ENCODE results near the gene ANKDD1B.

ANKDD1B gene

DNA sequence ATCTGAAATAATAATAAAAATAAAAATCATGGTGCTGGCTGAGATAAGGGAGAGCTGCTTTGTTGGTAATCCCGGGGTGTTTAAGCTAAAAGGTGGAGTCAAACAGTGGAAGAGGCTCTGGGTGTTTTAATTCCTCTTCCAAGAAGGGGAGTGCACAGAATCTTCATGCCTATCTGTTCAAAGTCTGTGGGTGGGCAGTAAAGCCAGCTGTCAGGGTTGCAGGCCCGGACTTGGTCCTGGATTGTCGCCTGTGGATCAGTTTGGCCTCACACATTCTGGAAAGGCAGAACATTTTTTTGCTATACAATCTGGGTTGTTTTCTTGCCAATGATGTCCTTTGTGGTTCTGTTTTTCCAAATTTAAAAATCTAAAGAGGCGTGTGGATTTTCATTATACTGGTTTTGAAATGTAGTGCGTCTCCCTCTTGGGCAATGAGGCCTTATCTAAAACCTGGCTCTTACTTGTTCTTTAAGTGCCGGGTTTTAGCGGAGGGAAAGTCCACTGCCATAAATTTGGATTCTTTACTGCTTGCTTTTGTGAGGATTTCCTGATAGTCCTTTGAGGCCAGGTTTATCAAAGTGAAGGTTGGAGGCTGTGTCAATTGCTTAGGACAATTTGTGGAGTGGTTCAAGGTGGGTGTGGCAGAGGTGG is 5.8 kb downstream of the ANKDD1B start:
- DNase-seq = no peak

DNA sequence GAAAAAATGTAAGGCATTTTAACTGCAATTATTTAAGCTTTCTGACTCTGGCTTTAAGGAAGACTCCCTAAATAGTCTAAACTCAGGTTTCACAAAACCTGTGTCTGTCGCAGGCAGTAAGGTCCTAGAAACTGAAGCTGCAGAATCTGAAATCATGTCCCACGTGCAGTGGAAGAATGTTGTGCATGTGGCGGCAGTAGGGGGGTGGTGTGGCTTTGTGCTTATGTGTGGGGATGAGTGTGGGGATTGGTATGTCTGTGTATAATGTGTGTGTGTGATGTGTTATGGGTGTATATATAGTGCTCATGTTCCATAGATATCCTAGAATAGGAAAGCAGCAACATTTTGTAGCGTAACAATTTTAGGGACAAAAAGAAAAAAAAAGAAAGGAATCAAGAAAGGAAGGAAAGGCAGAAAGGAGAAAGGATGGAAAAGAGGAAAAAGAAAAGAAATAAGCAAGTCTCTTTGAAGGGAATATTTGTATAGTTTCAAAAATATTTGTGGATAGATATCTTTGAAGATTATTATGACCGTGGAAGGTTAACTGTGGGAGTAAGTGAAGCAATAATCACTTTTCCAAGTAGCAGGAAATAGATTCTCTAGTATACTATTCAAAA is 6.6 kb downstream of the ANKDD1B start:
- no peak for DNase-seq

DNA sequence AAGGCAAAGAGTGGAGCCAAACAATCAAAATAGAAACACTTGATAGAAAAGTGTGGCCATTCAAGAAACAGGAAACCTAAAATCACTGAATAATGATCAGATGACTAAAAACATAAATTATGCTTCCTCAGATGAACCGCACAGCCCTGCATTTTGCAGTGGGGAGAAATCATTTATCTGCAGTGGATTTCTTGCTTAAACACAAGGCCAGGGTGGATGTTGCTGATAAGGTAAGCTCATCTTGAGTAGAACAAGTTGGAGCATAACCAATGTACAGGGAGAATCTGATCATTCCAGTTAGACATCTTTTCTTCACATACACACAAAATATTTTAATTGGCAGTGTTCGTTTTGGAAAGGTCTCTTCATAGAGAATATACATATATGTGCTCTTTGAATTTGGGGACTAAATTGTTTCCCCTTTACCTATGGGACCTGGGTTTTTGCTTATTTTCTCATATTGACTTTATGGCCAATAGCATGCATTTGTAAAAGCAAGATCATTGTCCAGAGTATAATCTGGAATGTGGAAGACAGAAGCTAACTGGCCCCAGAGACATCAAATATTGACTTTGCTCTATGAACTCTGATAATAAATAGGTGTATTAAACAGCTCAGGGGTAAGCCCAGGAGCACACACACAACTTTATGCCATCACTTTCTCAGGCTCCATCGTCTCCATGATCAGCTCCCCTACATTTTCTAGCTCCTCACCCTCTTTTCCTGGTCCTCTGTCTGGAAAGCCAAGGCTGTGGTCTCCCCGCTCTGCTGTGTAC is 9.1 kb downstream of the ANKDD1B start:
- no peak for DNase-seq

DNA sequence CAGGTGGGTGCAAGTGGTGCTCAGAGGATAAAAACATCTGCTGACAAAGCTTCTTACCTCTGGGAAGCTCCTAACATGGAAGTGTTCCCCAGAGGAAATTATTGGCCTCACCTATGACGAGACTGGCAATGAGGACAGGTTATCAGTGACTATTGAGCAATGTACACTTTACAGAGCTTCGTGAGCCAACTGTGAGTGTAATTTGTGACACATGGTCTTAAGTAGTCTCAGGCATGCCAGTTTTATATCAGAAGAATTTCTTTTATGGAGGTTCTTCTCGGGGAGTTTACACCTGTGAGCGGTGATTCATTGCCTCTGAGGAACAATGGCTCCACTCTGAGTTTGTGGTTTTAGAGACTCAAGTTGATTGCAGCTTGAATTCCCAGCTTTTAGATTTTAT is 11.3 kb downstream of the ANKDD1B start:
- DNase-seq = no peak

DNA sequence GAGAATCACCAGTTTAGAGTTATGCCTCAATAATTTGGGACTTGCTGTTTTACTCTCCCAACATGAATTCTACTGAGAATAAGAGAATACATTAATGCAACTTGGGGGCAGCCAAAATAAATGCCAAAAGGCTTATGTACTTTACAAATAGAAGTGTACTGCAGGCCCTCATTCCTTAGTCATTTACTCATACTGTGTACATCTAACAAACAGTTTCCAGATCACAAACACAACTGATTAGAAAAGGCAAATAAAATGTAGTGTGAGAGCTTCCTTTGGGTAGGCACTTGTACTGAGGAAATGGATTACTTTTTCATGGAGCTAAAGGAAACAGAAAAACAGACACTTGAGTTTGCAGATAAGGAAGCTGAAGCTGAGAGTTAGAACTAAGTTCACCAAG is 12.6 kb downstream of the ANKDD1B start:
- DNase-seq = no peak

DNA sequence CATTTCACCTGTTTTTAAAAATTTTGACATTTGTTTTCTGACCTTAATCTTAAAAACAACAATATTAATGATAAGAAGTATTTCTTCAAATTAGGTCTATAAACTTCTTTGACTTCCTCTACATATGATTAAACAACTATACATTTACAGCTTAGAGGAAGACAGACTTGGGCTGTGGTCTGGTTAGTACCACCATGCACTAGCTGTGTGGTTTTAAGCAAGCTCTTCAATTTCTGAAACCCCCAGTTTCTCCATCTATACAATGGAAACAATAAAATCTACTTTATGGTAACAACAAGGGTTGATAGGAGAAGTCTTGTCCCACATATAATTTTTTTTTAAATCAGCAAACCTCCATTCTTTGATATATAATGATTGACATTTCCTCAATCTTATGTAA is 15.7 kb downstream of the ANKDD1B start:
- DNase-seq = no peak

DNA sequence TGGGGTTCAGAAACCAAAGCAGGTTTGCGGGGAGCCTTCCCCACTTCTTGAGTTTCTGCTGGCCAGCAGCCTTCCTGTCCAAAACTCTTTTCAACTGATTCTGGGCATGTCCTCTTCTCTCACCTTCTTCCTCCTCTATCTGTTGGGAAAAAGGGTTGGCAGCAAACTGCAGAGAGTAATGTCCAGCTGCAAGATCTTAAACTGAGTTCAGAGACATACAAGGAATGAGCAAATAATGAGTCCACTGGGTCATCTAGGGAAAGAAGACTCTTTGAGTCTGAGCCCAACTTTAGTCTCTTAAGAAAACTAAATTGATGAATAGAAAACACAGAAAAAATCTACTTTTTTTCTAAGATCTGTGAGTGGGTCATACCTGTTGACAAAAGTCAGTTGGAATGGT is 16.5 kb downstream of the ANKDD1B start:
- DNase-seq = no peak

DNA sequence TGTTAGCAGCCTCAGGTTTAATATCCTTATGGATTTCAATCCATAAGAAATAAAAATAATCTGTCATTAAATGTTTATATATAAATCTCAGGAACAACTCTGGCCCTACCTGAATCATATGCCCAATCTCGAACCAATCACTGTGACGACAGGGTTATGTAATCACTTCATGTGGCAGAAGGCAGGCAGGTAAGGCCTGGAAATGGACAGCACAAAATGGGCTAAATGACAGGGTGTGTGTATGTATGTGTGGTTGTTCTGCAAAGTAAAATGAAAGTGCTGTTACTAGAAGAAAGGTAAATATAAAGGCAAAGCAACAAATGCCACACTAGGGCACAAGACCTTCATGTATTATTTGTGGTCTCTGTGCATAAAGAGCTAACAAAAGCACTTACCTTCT is 19.6 kb downstream of the ANKDD1B start:
- DNase-seq = no peak

DNA sequence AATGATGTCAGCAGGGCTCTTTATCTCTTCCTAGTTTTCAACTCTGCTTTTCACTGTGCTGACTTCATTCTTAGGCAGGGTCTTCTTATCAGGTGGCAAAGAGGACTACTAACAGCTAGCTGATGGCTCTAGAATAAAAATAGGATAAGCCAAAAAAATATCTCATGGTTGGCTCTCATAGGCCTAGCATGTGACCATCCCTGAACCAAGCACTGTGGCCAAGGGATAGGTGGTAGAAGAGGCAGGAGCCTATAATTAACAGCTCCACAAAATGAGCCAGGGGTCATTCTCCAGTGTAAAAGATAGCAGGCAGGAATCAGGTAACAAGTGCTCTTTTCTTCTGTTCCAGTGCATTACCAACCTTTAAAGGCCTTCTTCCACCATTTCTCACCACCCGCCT is 21.1 kb downstream of the ANKDD1B start:
- DNase-seq = no peak

DNA sequence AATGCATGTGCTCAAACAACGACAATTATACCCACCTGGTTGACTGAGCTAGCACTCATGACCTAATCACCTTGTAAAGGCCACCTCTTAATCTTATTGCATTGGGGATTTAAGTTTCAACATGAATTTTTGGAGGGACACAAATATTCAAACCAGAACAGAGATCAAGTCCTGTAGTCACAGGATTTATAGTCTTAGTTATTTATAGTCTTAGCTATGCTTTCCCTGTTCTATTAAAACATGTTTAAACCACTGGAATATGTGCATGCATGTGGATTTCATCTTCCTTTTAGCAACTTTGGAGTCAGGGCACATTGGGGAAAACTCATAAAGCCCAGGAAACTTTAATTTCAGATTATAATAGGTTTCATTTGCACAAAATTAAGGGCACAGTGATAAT is 26.7 kb downstream of the ANKDD1B start:
- DNase-seq = no peak

DNA sequence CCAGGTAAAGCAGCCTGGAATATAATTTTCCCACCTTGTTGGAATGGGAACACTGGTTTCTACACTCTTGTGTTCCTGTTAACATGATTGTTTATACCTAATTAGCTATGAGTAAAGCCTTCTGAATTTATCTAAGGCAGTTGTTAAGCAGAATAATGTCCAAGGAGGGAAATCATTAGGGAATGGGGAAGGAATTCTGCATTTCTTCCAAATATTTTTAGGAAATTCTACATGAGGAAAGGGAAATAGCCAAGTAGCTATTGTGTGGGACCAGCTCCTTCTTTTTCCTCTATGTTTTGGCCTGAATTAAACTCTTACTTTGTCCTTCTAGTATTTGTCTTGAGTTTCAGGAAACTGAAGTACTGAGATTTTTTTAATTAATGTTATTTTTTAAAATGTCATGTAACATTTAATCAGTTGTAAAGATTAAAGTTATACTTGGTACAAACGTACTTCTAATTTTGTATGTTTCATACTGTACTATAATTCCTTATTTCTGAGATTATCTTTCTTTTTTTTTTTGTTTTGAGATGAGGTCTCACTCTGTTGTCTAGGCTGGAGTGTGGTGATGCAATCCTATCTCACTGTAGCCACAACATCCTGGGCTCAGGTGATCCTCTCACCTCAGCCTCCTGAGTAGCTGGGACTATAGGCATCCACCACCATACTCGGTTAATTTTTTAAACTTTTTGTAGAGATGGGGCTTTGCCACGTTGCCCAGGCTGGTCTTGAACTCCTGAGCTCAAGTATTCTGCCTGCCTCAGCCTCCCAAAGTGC is 28.5 kb downstream of the ANKDD1B start:
- no peak for DNase-seq

DNA sequence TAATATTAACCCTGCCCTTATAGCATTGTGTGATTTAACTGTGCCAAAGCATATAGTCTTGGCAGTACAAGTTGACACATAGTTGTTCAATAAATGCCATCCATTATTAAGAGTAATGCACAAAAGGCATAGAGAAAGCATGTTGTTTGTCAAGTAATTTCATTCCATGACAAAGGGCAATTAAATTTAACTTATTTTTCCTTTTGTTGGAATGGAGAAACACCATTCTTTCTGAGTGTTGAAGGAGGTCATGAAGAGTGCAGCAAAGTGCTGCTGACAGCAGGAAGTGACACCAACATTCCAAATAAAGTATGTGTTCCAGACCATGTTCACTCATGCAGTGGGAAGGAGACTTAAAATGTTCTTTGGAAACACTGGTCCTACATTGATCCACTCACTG is 29.1 kb downstream of the ANKDD1B start:
- DNase-seq = no peak

DNA sequence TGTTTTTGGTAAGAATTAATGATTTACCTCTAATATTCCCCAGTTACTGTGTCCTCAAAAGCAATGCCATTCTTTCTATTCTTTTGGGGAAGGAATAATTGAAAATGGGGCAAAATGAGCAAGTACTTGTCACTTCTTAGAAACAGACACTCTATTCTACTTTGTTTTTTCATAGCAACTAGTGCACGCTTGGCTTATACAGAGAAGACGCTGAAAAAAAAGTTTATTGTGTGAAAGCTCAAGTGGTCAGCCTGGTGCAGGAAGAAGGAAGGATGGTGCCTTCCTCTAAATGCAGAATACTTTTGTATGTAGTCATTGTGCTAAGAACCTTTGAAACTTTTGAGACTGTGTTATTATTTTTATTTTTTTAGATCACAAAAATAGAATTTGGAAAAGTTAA is 29.6 kb downstream of the ANKDD1B start:
- DNase-seq = no peak

DNA sequence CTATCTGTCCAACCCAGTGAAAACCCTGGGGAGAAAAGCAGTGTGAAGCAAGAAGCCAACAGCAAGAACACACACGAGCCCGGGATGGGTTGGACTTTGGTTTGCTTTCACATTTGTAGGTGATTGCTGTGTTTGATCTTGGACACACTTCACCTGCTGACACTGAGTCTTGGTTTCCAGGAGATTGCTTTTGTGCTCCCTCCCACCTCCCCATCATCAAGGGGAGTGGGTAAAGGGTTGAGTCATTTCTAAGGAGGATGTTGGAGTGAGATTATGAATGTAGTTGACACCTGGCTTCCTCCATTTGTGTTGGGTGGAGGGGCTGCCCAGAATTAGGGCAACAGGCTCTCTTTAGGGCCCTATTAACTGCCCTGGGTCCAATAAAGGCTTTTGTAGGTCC is 37.5 kb downstream of the ANKDD1B start:
- no peak for DNase-seq

DNA sequence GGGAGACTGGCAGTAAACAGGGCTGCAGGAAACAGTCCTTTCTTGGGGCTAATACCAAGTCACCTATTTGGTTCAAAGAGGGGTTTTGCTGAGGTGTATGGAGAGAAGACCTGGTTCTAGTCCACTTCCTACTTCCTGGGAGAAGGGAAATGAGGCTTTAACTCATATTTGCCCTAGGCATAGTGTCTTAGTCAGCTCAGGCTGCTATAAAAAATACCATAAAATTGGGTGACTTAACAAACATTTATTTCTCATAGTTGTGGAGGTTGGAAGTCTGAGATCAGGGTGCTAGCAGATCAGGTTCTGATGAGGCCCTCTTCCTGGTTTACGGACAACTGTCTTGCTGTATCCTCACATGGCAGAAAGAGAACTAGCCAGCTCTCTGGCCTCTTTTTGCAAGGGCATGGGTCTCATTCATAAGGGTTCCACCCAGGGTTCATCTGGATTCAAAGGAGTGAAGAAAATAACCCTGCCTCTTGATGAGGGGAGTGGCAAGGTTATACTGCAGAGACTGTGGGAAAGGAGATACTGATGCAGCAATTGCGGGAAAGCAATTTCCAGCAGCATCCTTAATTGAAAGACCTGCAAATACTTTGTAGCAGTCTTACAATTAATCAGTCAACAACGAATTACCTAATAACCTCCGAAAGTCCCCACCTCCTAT is 40.5 kb downstream of the ANKDD1B start:
- no peak for DNase-seq

DNA sequence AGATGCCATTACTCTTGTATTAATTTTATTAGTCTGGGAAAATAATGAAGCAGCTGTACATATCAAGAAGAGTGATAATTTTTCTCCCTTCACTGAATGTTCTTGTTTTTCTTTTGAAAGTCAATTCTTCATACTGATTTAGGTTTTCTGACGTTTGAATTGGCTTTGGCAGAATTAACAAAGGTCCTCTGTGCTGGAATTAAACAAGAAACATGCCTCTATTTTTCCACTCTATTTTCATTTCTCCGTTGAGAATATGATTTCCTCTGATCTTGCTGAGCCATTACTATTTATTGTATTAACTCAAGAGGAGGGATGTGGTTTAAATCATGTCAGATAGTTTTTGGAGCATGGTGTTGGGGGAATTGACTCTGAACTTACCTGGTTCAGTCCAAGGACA is 42.3 kb downstream of the ANKDD1B start:
- no peak for DNase-seq

DNA sequence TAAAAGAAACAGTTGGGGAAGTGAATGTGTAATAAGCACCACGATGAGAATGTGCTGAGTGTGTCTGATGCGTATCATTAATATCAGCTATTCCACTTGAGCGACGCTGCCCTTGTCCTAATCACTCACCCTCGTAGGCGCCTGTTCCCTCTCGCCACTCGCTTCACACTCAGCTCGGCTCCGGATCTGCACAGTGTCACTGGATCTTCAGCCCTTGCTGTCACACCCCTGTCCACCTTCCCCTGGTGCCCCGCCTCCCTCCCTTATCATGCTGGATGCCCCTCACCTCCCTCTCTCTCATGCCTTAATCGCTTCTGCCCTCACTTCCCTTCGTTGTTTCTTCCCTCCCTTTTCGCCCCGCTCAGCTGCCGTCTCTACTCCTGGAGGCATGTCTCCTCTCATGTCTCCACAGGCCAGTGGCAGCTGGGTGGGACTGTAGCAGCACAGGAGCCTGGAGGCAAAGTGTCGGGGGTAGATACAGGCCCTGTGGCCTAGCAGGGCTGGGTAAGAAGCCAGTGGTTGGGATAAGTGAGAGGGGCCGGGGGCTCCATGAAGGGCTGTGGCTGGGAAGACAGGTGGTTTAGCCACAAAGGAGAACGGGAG is 43.5 kb downstream of the ANKDD1B start:
- DNase-seq = no peak

DNA sequence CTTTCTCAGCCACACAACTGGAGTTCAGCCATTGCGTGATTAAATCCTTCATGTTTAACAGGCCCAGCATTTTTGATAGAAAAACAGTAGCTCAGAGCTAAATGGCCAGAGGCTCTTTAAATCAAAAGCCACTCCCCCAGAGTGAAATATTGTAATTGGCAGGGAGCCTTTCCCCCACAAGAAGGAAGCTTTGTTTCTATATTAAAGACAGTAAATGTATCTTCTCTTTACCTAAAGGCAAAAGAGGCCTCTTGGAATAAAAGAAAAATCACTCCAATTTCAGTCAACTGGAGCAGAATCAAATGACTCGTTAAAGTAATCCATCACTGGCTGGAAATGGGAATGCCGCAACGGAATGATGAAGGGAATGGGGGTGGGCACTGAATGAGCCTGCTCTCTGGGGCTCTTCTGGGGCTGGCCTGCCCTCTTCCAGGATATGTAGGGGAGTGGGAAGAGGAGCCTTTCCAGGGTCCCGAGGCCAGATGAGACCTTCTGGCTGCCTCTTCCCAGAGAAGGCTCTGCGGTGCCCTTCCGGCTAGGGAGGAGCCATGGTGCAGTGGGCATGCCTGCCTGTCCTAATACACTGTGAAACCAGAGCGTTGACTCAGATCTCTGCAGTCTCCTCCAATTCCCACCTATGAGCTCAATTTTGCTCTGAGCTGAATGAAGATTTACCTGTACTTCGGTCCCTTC is 45.2 kb downstream of the ANKDD1B start:
- DNase-seq = no peak

DNA sequence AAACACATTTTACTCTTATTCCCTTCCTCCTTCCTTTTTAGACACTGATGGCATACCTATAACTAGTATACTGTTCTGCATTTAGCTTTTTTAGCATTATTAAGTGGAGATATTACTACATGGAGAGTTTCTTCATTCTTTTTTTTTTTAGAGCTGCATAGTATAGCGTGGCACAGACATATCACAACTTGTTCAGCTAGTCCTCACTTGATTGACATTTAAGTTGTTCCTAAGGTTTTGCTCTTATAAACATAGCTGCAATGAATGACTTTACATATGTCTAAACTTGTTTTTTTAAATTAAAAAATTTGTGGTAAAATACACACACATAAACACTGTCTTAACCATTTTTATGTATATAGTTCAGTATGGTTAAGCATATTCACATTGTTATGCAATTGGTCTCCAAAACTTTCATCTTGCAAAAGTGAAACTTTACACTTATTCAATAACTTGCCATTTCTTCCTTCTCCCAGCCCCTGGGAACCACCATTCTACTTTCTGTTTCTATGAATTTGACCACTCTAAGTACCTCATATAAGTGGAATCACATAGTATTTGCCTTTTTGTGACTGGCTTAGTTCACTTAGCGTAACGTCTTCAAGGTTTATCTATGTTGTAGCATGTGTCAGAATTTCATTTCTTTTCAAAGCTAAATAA is 48.7 kb downstream of the ANKDD1B start:
- no peak for DNase-seq

DNA sequence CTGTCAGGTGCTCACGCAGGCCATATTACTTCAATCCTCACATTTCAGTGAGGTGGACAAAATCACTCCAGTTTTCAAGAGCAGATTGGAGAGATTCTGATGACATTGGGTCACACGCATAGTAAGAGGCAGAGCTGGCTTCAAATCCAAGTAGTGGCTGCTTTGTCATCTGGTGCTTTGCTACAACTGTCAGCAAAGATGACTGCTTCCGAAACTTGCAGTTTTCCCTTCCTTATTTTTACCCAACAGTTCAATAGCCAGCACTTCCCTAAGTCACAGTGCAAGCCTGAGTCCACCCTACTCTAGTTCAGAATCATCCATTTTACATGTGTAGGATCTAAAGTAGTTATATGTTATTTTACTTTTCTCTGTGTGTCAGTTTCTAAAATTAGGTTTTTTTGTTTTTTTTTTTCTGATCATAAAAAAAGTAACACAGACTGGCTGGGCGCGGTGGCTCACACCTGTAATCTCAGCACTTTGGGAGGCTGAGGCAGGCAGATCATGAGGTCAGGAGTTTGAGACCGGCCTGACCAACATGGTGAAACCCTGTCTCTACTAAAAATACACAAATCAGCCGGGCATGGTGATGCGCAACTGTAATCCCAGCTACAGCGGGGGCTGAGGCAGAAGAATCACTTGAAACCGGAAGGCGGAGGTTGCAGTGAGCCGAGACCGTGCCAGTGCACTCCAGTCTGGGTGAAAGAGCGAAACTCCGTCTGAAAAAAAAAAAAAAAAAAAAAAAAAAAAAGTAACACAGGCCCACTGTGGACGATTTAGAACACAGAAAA is 49.6 kb downstream of the ANKDD1B start:
- no peak for DNase-seq

DNA sequence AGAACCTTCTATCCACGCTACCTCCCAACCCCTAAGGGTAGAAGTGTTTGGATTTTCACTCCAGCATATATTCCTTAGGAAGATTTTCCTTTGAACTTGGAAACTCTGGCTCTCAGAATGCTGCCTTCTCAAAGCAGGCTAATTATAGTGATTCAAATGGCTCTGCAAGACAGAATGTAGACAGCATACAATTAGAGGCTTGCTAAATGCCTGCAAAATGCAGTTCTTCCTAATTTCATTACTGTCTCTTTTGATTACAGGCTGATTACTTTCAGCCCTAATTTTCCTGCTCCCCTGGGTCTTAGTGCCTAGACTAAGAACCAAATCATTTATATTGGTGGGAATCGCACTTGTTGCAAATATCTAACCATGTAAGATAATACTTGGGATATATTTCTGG is 50.8 kb downstream of the ANKDD1B start:
- DNase-seq = no peak
